ENCODE results near the gene GCH1.

GCH1 gene

DNA sequence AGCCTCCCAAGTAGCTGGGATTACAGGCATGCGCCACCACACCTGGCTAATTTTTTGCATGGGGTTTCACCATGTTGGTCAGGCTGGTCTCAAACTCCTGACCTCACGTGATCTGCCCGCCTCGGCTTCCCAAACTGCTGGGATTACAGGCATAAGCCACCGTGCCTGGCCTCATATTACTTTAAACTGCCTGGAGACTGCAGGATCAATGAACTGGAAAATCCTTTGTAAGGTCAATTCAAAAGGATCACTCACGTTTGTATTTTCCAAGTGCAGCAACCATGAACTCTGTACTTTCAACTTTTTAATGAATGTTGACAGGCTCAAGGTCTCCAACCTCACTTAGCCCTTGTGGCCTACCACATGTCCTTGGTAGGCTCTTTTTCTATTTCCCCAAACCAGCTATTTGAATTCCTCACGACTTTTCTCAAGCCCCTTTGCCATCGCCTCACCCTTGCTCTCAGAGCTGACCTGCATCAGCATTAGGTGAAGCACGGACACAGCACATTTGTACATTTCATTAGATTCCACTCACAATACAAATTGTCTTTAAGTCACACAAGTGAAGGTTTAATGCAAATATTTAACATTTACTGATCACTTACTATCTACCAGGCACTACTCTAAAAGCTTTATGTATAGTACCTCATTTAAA, 42.2 kb upstream of the GCH1 start:
- no peaks in the 10 kb centered on the region for H3K27me3 ChIP-seq (ENCODE audit: insufficient read depth, poor library complexity, severe bottlenecking)
- TF ChIP-seq SPI1 (IDR thresholded peaks at IDR 0.05; ENCODE audit: borderline replicate concordance, low read depth), result no peak
- TF ChIP-seq GABPA (IDR thresholded peaks at IDR 0.05; ENCODE audit: low read depth), result no peak
- no peak for TF ChIP-seq POLR2AphosphoS5 (IDR thresholded peaks at IDR 0.05; ENCODE audit: low read depth)
- TF ChIP-seq, protein P1, sequence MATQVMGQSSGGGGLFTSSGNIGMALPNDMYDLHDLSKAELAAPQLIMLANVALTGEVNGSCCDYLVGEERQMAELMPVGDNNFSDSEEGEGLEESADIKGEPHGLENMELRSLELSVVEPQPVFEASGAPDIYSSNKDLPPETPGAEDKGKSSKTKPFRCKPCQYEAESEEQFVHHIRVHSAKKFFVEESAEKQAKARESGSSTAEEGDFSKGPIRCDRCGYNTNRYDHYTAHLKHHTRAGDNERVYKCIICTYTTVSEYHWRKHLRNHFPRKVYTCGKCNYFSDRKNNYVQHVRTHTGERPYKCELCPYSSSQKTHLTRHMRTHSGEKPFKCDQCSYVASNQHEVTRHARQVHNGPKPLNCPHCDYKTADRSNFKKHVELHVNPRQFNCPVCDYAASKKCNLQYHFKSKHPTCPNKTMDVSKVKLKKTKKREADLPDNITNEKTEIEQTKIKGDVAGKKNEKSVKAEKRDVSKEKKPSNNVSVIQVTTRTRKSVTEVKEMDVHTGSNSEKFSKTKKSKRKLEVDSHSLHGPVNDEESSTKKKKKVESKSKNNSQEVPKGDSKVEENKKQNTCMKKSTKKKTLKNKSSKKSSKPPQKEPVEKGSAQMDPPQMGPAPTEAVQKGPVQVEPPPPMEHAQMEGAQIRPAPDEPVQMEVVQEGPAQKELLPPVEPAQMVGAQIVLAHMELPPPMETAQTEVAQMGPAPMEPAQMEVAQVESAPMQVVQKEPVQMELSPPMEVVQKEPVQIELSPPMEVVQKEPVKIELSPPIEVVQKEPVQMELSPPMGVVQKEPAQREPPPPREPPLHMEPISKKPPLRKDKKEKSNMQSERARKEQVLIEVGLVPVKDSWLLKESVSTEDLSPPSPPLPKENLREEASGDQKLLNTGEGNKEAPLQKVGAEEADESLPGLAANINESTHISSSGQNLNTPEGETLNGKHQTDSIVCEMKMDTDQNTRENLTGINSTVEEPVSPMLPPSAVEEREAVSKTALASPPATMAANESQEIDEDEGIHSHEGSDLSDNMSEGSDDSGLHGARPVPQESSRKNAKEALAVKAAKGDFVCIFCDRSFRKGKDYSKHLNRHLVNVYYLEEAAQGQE (IDR thresholded peaks at IDR 0.05; ENCODE audit: insufficient replicate concordance, low read depth), result no peak
- TF ChIP-seq, protein P2, sequence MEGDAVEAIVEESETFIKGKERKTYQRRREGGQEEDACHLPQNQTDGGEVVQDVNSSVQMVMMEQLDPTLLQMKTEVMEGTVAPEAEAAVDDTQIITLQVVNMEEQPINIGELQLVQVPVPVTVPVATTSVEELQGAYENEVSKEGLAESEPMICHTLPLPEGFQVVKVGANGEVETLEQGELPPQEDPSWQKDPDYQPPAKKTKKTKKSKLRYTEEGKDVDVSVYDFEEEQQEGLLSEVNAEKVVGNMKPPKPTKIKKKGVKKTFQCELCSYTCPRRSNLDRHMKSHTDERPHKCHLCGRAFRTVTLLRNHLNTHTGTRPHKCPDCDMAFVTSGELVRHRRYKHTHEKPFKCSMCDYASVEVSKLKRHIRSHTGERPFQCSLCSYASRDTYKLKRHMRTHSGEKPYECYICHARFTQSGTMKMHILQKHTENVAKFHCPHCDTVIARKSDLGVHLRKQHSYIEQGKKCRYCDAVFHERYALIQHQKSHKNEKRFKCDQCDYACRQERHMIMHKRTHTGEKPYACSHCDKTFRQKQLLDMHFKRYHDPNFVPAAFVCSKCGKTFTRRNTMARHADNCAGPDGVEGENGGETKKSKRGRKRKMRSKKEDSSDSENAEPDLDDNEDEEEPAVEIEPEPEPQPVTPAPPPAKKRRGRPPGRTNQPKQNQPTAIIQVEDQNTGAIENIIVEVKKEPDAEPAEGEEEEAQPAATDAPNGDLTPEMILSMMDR (IDR thresholded peaks at IDR 0.05; ENCODE audit: insufficient read depth, low read length), result no peak
- no peak overlapping the region for H3K4me3 ChIP-seq (replicated peaks; ENCODE audit: insufficient read depth, low read length)
- DNase-seq (ENCODE audit: low read depth in 1 of 2, low spot score in 1 of 2), result no peak
- no peak overlapping the region for H3K27ac ChIP-seq (replicated peaks)

DNA sequence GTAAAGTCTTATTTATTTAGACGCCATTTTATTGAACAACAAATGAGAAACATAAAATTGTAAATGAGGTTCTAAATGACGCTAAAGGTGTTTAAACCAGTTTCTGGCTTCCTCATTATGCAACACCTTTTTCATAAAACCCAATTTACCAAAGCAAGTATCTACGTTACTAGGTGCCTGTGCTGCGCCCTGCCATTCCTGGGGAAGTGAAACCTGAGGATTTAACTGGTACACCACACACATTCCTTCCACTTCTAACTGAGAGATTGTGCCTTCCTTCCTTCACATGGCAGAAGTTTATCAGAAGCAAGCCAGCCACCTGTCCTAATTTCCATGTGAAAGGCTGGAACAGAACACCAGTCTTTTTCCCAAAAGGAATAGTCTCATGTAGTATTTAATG, 40.3 kb upstream of the GCH1 start:
- DNase-seq (ENCODE audit: low read depth in 1 of 2, low spot score in 1 of 2), result peak in 1 of 2 experiments; percentile 10
- Histone ChIP-seq H3K27ac (replicated peaks) (no peak overlapping the region), H3K27me3 (ENCODE audit: insufficient read depth, poor library complexity, severe bottlenecking) (no peaks in the 10 kb centered on the region), H3K4me3 (replicated peaks; ENCODE audit: insufficient read depth, low read length) (no peak overlapping the region)
- no peak for TF ChIP-seq GABPA (IDR thresholded peaks at IDR 0.05; ENCODE audit: low read depth)
- TF ChIP-seq, protein P2 (IDR thresholded peaks at IDR 0.05; ENCODE audit: insufficient read depth, low read length), result no peak
- TF ChIP-seq POLR2AphosphoS5 (IDR thresholded peaks at IDR 0.05; ENCODE audit: low read depth), result no peak
- TF ChIP-seq, protein P1 (IDR thresholded peaks at IDR 0.05; ENCODE audit: insufficient replicate concordance, low read depth), result no peak
- TF ChIP-seq SPI1 (IDR thresholded peaks at IDR 0.05; ENCODE audit: borderline replicate concordance, low read depth), result no peak

DNA sequence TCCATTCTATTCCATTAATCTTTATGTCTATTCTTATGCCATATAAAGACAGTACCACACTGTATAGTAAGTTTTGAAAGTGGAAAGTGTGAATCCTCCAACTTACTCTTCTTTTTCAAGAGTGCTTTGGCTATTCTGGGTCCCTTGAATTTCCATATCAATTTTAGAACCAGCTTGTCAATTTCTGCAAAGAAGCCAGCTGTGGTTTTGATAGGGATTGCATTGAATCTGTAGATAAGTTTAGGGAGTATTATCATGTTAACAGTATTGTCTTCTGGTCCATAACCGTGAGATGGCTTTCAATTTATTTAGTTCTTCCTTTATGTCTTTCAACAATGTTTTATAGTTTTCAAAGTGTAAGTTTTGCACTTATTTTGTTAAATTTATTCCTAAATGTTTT, 34.2 kb upstream of the GCH1 start:
- no peak overlapping the region for H3K27ac ChIP-seq (replicated peaks)
- no peak for DNase-seq (ENCODE audit: low read depth in 1 of 2, low spot score in 1 of 2)
- no peak overlapping the region for H3K4me3 ChIP-seq (replicated peaks; ENCODE audit: insufficient read depth, low read length)
- no peaks in the 10 kb centered on the region for H3K27me3 ChIP-seq (ENCODE audit: insufficient read depth, poor library complexity, severe bottlenecking)
- TF ChIP-seq, protein P2 (IDR thresholded peaks at IDR 0.05; ENCODE audit: insufficient read depth, low read length), result no peak
- TF ChIP-seq, protein P1 (IDR thresholded peaks at IDR 0.05; ENCODE audit: insufficient replicate concordance, low read depth), result no peak
- TF ChIP-seq SPI1 (IDR thresholded peaks at IDR 0.05; ENCODE audit: borderline replicate concordance, low read depth), result no peak
- TF ChIP-seq POLR2AphosphoS5 (IDR thresholded peaks at IDR 0.05; ENCODE audit: low read depth), result no peak
- TF ChIP-seq GABPA (IDR thresholded peaks at IDR 0.05; ENCODE audit: low read depth), result no peak

All from HL-60 (cell line).